IPS-20b (cell line): ENCODE data around the gene ZSCAN29.

Experiments used
- H3K27ac ChIP-seq: one replicate; pipeline ENCODE4 v1.5.1; 2013; ENCODE audit warnings: low read length
- H3K27me3 ChIP-seq: 2 replicates; pipeline ENCODE4 v1.6.1; 2013; ENCODE audit warnings: mild to moderate bottlenecking, low read length, inconsistent platforms; ENCODE audit not compliant: insufficient read depth
- H3K36me3 ChIP-seq: 2 replicates; pipeline ENCODE4 v1.6.1; 2013; ENCODE audit warnings: low read depth, mild to moderate bottlenecking, inconsistent platforms, low read length, moderate library complexity; ENCODE audit not compliant: insufficient read depth
- H3K4me1 ChIP-seq: 2 replicates; pipeline ENCODE4 v1.6.1; 2013; ENCODE audit warnings: mild to moderate bottlenecking, control low read depth, inconsistent platforms, low read length, moderate library complexity; ENCODE audit not compliant: insufficient read depth
- H3K4me3 ChIP-seq: 2 replicates; pipeline ENCODE4 v1.5.1; 2013; ENCODE audit warnings: mild to moderate bottlenecking, low read length, inconsistent platforms
- H3K9ac ChIP-seq: 2 replicates; pipeline ENCODE4 v1.6.1; 2013; ENCODE audit warnings: low read depth, mild to moderate bottlenecking, inconsistent platforms, low read length, moderate library complexity
- H3K9me3 ChIP-seq: 2 replicates; pipeline ENCODE4 v1.6.1; 2013; ENCODE audit warnings: mild to moderate bottlenecking, low read depth, low read length, inconsistent platforms; ENCODE audit not compliant: insufficient read depth

ZSCAN29 gene

GRCh38 chr15:43346305-43346704 lies 24.5 kb downstream of the ZSCAN29 start:
- no peak overlapping the region for H3K4me3 ChIP-seq
- H3K36me3 ChIP-seq: peaks cover 52% of the 10 kb centered on the region
- no peaks in the 10 kb centered on the region for H3K27me3 ChIP-seq
- no peaks in the 10 kb centered on the region for H3K4me1 ChIP-seq
- no peaks in the 10 kb centered on the region for H3K9me3 ChIP-seq
- no peak overlapping the region for H3K9ac ChIP-seq
- H3K27ac ChIP-seq: no peak overlapping the region

- Histone ChIP-seq H3K9me3 (no peaks in the 10 kb centered on the region), H3K36me3 (peaks cover 28% of the 10 kb centered on the region), H3K27me3 (no peaks in the 10 kb centered on the region), H3K9ac (peak overlapping the region; percentile 92; the same call in 1 of the 2 replicates), H3K4me1 (peaks cover 15% of the 10 kb centered on the region), H3K4me3 (peak overlapping the region; percentile 85), H3K27ac (no peak overlapping the region)
Observed at GRCh38 chr15:43330780-43331087, 40.1 kb downstream of the ZSCAN29 start.

GRCh38 chr15:43329960-43330779 lies 40.7 kb downstream of the ZSCAN29 start, which contains the start of gene LCMT2:
Gene LCMT2, minus strand, starts transcription at chr15:43330573. Its CDS starts 84 bp downstream, at chr15:43330489.
- Histone ChIP-seq H3K36me3 (peaks cover 24% of the 10 kb centered on the region), H3K9me3 (no peaks in the 10 kb centered on the region), H3K27ac (no peak within 1 kb of the TSS), H3K4me1 (peaks cover 15% of the 10 kb centered on the region), H3K27me3 (peaks cover 1% of the 10 kb centered on the region; the same call in 1 of the 2 replicates), H3K9ac (peak within 1 kb of the TSS; percentile 92), H3K4me3 (peak within 1 kb of the TSS; percentile 85)

GRCh38 chr15:43329217-43329959 lies 41.5 kb downstream of the ZSCAN29 start:
- H3K4me1 ChIP-seq: peaks cover 15% of the 10 kb centered on the region
- peaks cover 20% of the 10 kb centered on the region for H3K36me3 ChIP-seq
- no peak overlapping the region for H3K27ac ChIP-seq
- no peaks in the 10 kb centered on the region for H3K9me3 ChIP-seq
- H3K4me3 ChIP-seq: peak overlapping the region; percentile 85
- H3K27me3 ChIP-seq: peaks cover 7% of the 10 kb centered on the region; the same call in 1 of the 2 replicates
- peak overlapping the region; percentile 92 for H3K9ac ChIP-seq

GRCh38 chr15:43325039-43325684 lies 45.7 kb downstream of the ZSCAN29 start:
- Histone ChIP-seq H3K27me3 (peaks cover 12% of the 10 kb centered on the region), H3K9me3 (no peaks in the 10 kb centered on the region), H3K9ac (no peak overlapping the region), H3K4me3 (no peak overlapping the region), H3K4me1 (peaks cover 11% of the 10 kb centered on the region), H3K36me3 (peaks cover 13% of the 10 kb centered on the region), H3K27ac (no peak overlapping the region)

GRCh38 chr15:43318990-43319771 lies 51.7 kb downstream of the ZSCAN29 start:
- H3K9me3 ChIP-seq: no peaks in the 10 kb centered on the region
- no peaks in the 10 kb centered on the region for H3K36me3 ChIP-seq
- peaks cover 5% of the 10 kb centered on the region; the same call in 1 of the 2 replicates for H3K27me3 ChIP-seq
- H3K4me3 ChIP-seq: no peak overlapping the region
- H3K27ac ChIP-seq: no peak overlapping the region
- no peak overlapping the region for H3K9ac ChIP-seq
- no peaks in the 10 kb centered on the region for H3K4me1 ChIP-seq

GRCh38 chr15:43317566-43318184 lies 53.2 kb downstream of the ZSCAN29 start:
- Histone ChIP-seq H3K27me3 (peaks cover 8% of the 10 kb centered on the region), H3K4me3 (no peak overlapping the region), H3K9ac (no peak overlapping the region), H3K36me3 (no peaks in the 10 kb centered on the region), H3K9me3 (no peaks in the 10 kb centered on the region), H3K27ac (no peak overlapping the region), H3K4me1 (no peaks in the 10 kb centered on the region; the same call in 1 of the 2 replicates)

GRCh38 chr15:43316971-43317346 lies 53.9 kb downstream of the ZSCAN29 start:
- Histone ChIP-seq H3K4me1 (no peaks in the 10 kb centered on the region; the same call in 1 of the 2 replicates), H3K9ac (no peak overlapping the region), H3K27me3 (peaks cover 13% of the 10 kb centered on the region), H3K4me3 (no peak overlapping the region), H3K9me3 (no peaks in the 10 kb centered on the region), H3K36me3 (no peaks in the 10 kb centered on the region), H3K27ac (no peak overlapping the region)

GRCh38 chr15:43316016-43316970 lies 54.5 kb downstream of the ZSCAN29 start:
- Histone ChIP-seq H3K9ac (no peak overlapping the region), H3K36me3 (no peaks in the 10 kb centered on the region), H3K27ac (no peak overlapping the region), H3K4me1 (no peaks in the 10 kb centered on the region; the same call in 1 of the 2 replicates), H3K4me3 (no peak overlapping the region), H3K27me3 (peaks cover 8% of the 10 kb centered on the region), H3K9me3 (no peaks in the 10 kb centered on the region)

GRCh38 chr15:43314171-43314570 lies 56.7 kb downstream of the ZSCAN29 start:
- no peak overlapping the region for H3K9ac ChIP-seq
- H3K27ac ChIP-seq: no peak overlapping the region
- no peaks in the 10 kb centered on the region; the same call in 1 of the 2 replicates for H3K4me1 ChIP-seq
- no peaks in the 10 kb centered on the region for H3K36me3 ChIP-seq
- no peaks in the 10 kb centered on the region for H3K9me3 ChIP-seq
- no peak overlapping the region for H3K4me3 ChIP-seq
- peaks cover 21% of the 10 kb centered on the region for H3K27me3 ChIP-seq
